Upper lobe of right lung (tissue), 1 donor: Measurements from ENCODE around the gene TCOF1. TPM values are rescaled to one million over a fixed set of nuclear protein-coding genes. Genes with fewer than 3 reads are reported as not detected.

ENCODE experiments used
- ATAC-seq: fragments of 200-7000 bp; cut with Tn5 transposase; one replicate; pipeline ENCODE4 v1.9.1; 2020; ENCODE audit warnings: mild to moderate bottlenecking, moderate library complexity
- DNase-seq: peaks from one replicate; pipeline ENCODE4 v3.0.0-alpha.2; 2020
- H3K27ac ChIP-seq: fragments of 200-600 bp; one replicate; pipeline ENCODE4 v1.8.0; 2022
- H3K27me3 ChIP-seq: fragments of 200-600 bp; one replicate; pipeline ENCODE4 v1.8.0; 2022; ENCODE audit warnings: mild to moderate bottlenecking
- H3K36me3 ChIP-seq: fragments of 200-600 bp; one replicate; pipeline ENCODE4 v1.8.0; 2022
- H3K4me1 ChIP-seq: fragments of 200-600 bp; one replicate; pipeline ENCODE4 v1.8.0; 2022
- H3K4me3 ChIP-seq: fragments of 200-600 bp; one replicate; pipeline ENCODE4 v1.8.0; 2022; ENCODE audit warnings: mild to moderate bottlenecking
- H3K9me3 ChIP-seq: fragments of 200-600 bp; one replicate; pipeline ENCODE4 v1.8.0; 2022
- CTCF ChIP-seq: fragments of 200-600 bp; IDR thresholded peaks from one replicate; pipeline ENCODE4 v1.8.0; 2022; ENCODE audit warnings: antibody characterized with exemption
- intact Hi-C: fragments of 100-400 bp; cut with DNase I; formaldehyde crosslinking; loops from one replicate; pipeline ENCODE4 v1.11.0; 2022
- total RNA-seq: library from RNA; stranded (reverse); fragmentation: NEBNext Ultra II Directional; extraction: Animal tissue kit (Norgen Biotek cat#: 25700); gene quantifications from one replicate; pipeline ENCODE4 v1.2.1, GENCODE V29; 2021
- donor health status: DM: no; HTN: yes; CAD: no; lungs with severe emphysema.

The TCOF1 gene
- total RNA-seq, 1 donor from 2014 or later: 31.1 TPM

- no peaks in the 10 kb centered on the region for H3K9me3 ChIP-seq
- no peak overlapping the region for H3K4me3 ChIP-seq
- no peak for DNase-seq
- no peak for ATAC-seq
- no peaks in the 10 kb centered on the region for H3K4me1 ChIP-seq
- intact Hi-C loops: no loop called here
- no peak for TF ChIP-seq CTCF
- no peaks in the 10 kb centered on the region for H3K27me3 ChIP-seq
- H3K27ac ChIP-seq: no peak overlapping the region
- peaks cover 93% of the 10 kb centered on the region for H3K36me3 ChIP-seq
Observed at GRCh38 chr5:150394912-150395687, 37.6 kb downstream of the TCOF1 start.

- H3K36me3 ChIP-seq: peaks cover 93% of the 10 kb centered on the region
Observed at GRCh38 chr5:150395688-150395975, 38.1 kb downstream of the TCOF1 start.

GRCh38 chr5:150396267-150396666, 38.8 kb downstream of the TCOF1 start:
- Histone ChIP-seq H3K27ac (no peak overlapping the region), H3K9me3 (no peaks in the 10 kb centered on the region), H3K27me3 (no peaks in the 10 kb centered on the region), H3K4me1 (no peaks in the 10 kb centered on the region), H3K4me3 (no peak overlapping the region), H3K36me3 (peaks cover 93% of the 10 kb centered on the region)
- intact Hi-C loops: no loop called here
- no peak for ATAC-seq
- TF ChIP-seq CTCF: no peak
- DNase-seq: no peak

More at GRCh38 chr5:150395688-150395975, 38.1 kb downstream of the TCOF1 start:
- DNase-seq (no peak), ATAC-seq (no peak)
- Histone ChIP-seq H3K4me3 (no peak overlapping the region), H3K27me3 (no peaks in the 10 kb centered on the region), H3K9me3 (no peaks in the 10 kb centered on the region), H3K4me1 (no peaks in the 10 kb centered on the region), H3K27ac (no peak overlapping the region)
- intact Hi-C loops: no loop called here
- TF ChIP-seq CTCF: no peak

- Histone ChIP-seq H3K27me3 (no peaks in the 10 kb centered on the region), H3K9me3 (no peaks in the 10 kb centered on the region), H3K4me1 (no peaks in the 10 kb centered on the region), H3K27ac (no peak overlapping the region), H3K4me3 (no peak overlapping the region), H3K36me3 (peaks cover 93% of the 10 kb centered on the region)
- no peak for DNase-seq
- intact Hi-C loops: no loop called here
- TF ChIP-seq CTCF: no peak
- no peak for ATAC-seq
Observed at GRCh38 chr5:150397146-150397781, 39.8 kb downstream of the TCOF1 start.

- no peak for TF ChIP-seq CTCF
- no peaks in the 10 kb centered on the region for H3K27me3 ChIP-seq
- H3K27ac ChIP-seq: no peak overlapping the region
- DNase-seq (no peak), ATAC-seq (no peak)
- no peaks in the 10 kb centered on the region for H3K9me3 ChIP-seq
- H3K4me3 ChIP-seq: no peak overlapping the region
- peaks cover 93% of the 10 kb centered on the region for H3K36me3 ChIP-seq
- no peaks in the 10 kb centered on the region for H3K4me1 ChIP-seq
- intact Hi-C loops: no loop called here
Observed at GRCh38 chr5:150397782-150398721, 40.6 kb downstream of the TCOF1 start.
